Neural cell (in vitro differentiated cells): ENCODE measurements around the gene ERC2.

ENCODE experiments used
- EP300 ChIP-seq: fragments of 450-650 bp; conservative IDR thresholded peaks from 2 replicates; pipeline ENCODE4 v1.6.1; 2014; ENCODE audit warnings: antibody characterized with exemption, mild to moderate bottlenecking, moderate library complexity; ENCODE audit not compliant: poor library complexity, severe bottlenecking
- EZH2 ChIP-seq: fragments of 200-600, 300-800 bp; shearing (Covaris generic), sonication (generic); IDR thresholded peaks from 2 replicates; pipeline ENCODE4 v1.6.1; 2014; ENCODE audit warnings: antibody characterized with exemption, low read length, borderline replicate concordance, mild to moderate bottlenecking; ENCODE audit not compliant: insufficient read depth, poor library complexity, severe bottlenecking
- MXI1 ChIP-seq: fragments of 450-650 bp; conservative IDR thresholded peaks from 2 replicates; pipeline ENCODE4 v1.6.1; 2014; ENCODE audit warnings: antibody characterized with exemption, mild to moderate bottlenecking; ENCODE audit not compliant: poor library complexity, severe bottlenecking
- POLR2AphosphoS5 ChIP-seq: IDR thresholded peaks from 2 replicates; pipeline ENCODE4 v1.6.1; 2012
- RAD21 ChIP-seq: fragments of 450-650 bp; conservative IDR thresholded peaks from 2 replicates; pipeline ENCODE4 v1.6.1; 2014; ENCODE audit warnings: antibody characterized with exemption, mild to moderate bottlenecking, moderate library complexity
- SMC3 ChIP-seq: fragments of 450-650 bp; conservative IDR thresholded peaks from 2 replicates; pipeline ENCODE4 v1.6.1; 2014; ENCODE audit warnings: antibody characterized with exemption, mild to moderate bottlenecking, moderate library complexity; ENCODE audit not compliant: poor library complexity
- TAF1 ChIP-seq: IDR thresholded peaks from 2 replicates; pipeline ENCODE4 v1.6.1; 2012; ENCODE audit warnings: low read depth
- TF ChIP-seq, protein P1 (sequence below): fragments of 450-650 bp; IDR thresholded peaks from 2 replicates; pipeline ENCODE4 v1.5.1; 2014; ENCODE audit warnings: antibody characterized with exemption, mild to moderate bottlenecking, moderate library complexity; ENCODE audit not compliant: poor library complexity, severe bottlenecking
- TF ChIP-seq, protein P2 (sequence below): IDR thresholded peaks from 2 replicates; pipeline ENCODE4 v1.6.1; 2012; ENCODE audit warnings: borderline replicate concordance

DNA sequence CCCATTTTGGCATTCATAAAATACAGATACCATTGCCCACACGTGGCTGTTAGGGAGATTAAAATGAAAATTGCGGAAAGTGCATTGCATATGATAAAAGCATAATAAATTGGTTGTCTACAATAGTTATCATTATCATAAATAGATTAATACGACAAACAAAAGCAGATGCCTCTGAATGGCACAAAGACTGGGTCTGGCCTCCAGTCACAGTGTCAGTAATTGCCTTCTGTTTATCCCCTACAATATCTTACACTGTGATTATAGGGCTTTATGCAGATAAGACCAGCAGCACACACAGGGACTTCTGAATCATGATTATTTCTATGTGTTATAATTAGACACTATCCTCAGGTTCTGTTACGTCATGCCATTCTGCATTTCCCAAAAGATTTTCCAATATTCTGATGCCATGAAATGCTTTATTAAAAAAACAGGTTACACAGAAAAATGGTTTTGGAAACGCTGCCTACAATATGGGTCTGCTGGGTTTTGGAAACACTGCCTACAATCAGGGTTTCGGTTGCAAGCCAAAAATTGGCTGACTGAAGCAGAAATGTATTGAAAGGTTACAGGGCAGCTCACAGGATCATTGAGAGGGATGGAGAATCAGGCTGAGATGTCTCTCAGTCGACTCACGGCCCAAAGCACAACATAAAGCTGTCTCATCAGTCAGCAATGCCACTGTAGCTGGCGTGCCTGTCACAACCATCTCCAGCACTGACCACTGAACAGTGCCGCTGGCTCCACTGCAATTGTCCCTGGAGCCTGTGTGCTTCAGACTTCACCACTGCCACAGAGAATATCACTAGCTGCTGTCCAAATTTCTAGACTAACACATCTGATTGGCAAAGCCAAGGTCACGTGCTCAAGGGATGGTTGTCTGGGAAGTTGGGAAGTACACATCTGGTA lies 248.1 kb downstream of the ERC2 start:
- TF ChIP-seq, protein P1, sequence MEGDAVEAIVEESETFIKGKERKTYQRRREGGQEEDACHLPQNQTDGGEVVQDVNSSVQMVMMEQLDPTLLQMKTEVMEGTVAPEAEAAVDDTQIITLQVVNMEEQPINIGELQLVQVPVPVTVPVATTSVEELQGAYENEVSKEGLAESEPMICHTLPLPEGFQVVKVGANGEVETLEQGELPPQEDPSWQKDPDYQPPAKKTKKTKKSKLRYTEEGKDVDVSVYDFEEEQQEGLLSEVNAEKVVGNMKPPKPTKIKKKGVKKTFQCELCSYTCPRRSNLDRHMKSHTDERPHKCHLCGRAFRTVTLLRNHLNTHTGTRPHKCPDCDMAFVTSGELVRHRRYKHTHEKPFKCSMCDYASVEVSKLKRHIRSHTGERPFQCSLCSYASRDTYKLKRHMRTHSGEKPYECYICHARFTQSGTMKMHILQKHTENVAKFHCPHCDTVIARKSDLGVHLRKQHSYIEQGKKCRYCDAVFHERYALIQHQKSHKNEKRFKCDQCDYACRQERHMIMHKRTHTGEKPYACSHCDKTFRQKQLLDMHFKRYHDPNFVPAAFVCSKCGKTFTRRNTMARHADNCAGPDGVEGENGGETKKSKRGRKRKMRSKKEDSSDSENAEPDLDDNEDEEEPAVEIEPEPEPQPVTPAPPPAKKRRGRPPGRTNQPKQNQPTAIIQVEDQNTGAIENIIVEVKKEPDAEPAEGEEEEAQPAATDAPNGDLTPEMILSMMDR = no peak
- TF ChIP-seq EP300 (no peak), MXI1 (no peak), POLR2AphosphoS5 (no peak), RAD21 (no peak), EZH2 (no peak), TAF1 (no peak), SMC3 (no peak)
- TF ChIP-seq, protein P2, sequence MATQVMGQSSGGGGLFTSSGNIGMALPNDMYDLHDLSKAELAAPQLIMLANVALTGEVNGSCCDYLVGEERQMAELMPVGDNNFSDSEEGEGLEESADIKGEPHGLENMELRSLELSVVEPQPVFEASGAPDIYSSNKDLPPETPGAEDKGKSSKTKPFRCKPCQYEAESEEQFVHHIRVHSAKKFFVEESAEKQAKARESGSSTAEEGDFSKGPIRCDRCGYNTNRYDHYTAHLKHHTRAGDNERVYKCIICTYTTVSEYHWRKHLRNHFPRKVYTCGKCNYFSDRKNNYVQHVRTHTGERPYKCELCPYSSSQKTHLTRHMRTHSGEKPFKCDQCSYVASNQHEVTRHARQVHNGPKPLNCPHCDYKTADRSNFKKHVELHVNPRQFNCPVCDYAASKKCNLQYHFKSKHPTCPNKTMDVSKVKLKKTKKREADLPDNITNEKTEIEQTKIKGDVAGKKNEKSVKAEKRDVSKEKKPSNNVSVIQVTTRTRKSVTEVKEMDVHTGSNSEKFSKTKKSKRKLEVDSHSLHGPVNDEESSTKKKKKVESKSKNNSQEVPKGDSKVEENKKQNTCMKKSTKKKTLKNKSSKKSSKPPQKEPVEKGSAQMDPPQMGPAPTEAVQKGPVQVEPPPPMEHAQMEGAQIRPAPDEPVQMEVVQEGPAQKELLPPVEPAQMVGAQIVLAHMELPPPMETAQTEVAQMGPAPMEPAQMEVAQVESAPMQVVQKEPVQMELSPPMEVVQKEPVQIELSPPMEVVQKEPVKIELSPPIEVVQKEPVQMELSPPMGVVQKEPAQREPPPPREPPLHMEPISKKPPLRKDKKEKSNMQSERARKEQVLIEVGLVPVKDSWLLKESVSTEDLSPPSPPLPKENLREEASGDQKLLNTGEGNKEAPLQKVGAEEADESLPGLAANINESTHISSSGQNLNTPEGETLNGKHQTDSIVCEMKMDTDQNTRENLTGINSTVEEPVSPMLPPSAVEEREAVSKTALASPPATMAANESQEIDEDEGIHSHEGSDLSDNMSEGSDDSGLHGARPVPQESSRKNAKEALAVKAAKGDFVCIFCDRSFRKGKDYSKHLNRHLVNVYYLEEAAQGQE = no peak
